H9 (cell line): ENCODE results near the gene CCDC69. TPM values are rescaled to one million over a fixed set of nuclear protein-coding genes. Genes with fewer than 3 reads are reported as not detected.
"Not testable (repeated sequence)": the region's sequence is repeated elsewhere in the genome, so short reads cannot be mapped to it uniquely, and the experiment has no call there.

Experiments used
- DNase-seq: peaks from one replicate; pipeline ENCODE4 v3.0.0-alpha.2; 2017
- H2AFZ ChIP-seq: one replicate; pipeline ENCODE4 v1.6.1; 2013; ENCODE audit warnings: mild to moderate bottlenecking, low read length, control low read depth, moderate library complexity
- H2AK5ac ChIP-seq: 2 replicates; pipeline ENCODE4 v1.6.1; 2013; ENCODE audit warnings: low read length, control low read depth, mixed read lengths; ENCODE audit not compliant: insufficient read length
- H2BK120ac ChIP-seq: one replicate; pipeline ENCODE4 v1.6.1; 2013; ENCODE audit warnings: low read depth, mild to moderate bottlenecking, low read length, control low read depth, inconsistent platforms; ENCODE audit not compliant: poor library complexity, severe bottlenecking
- H2BK12ac ChIP-seq: 2 replicates; pipeline ENCODE4 v1.6.1; 2013; ENCODE audit warnings: low read length, control low read depth, mixed read lengths, low read depth; ENCODE audit not compliant: insufficient read length
- H2BK15ac ChIP-seq: 2 replicates; pipeline ENCODE4 v1.6.1; 2013; ENCODE audit warnings: low read depth, low read length, control low read depth
- H2BK20ac ChIP-seq: one replicate; pipeline ENCODE4 v1.6.1; 2013; ENCODE audit warnings: low read depth, mild to moderate bottlenecking, low read length, control low read depth, inconsistent platforms; ENCODE audit not compliant: poor library complexity, severe bottlenecking
- H2BK5ac ChIP-seq: 2 replicates; pipeline ENCODE4 v1.6.1; 2013; ENCODE audit warnings: low read length, control low read depth, mixed read lengths; ENCODE audit not compliant: insufficient read length
- H3K14ac ChIP-seq: 2 replicates; pipeline ENCODE4 v1.6.1; 2013; ENCODE audit warnings: low read length, control low read depth; ENCODE audit not compliant: insufficient read depth
- H3K18ac ChIP-seq: 2 replicates; pipeline ENCODE4 v1.6.1; 2013; ENCODE audit warnings: low read depth, mild to moderate bottlenecking, mixed read lengths, low read length, control low read depth; ENCODE audit not compliant: insufficient read length
- H3K23ac ChIP-seq: 2 replicates; pipeline ENCODE4 v1.6.1; 2013; ENCODE audit warnings: low read length, control low read depth, mixed read lengths, low read depth; ENCODE audit not compliant: insufficient read length
- H3K23me2 ChIP-seq: 2 replicates; pipeline ENCODE4 v1.6.1; 2013; ENCODE audit warnings: low read depth, mild to moderate bottlenecking, mixed read lengths, low read length, control low read depth; ENCODE audit not compliant: insufficient read length, poor library complexity, severe bottlenecking
- H3K27ac ChIP-seq: 2 replicates; pipeline ENCODE4 v1.5.1; 2013; ENCODE audit warnings: low read length, control low read depth, mixed read lengths, low read depth; ENCODE audit not compliant: insufficient read length
- H3K27me3 ChIP-seq: 2 replicates; pipeline ENCODE4 v1.6.1; 2013; ENCODE audit warnings: low read length, control low read depth, inconsistent platforms; ENCODE audit not compliant: insufficient read depth
- H3K4ac ChIP-seq: 2 replicates; pipeline ENCODE4 v1.6.1; 2013; ENCODE audit warnings: low read depth, mild to moderate bottlenecking, control low read depth, inconsistent platforms, low read length, moderate library complexity
- H3K4me1 ChIP-seq: 2 replicates; pipeline ENCODE4 v1.6.1; 2013; ENCODE audit warnings: low read length, control low read depth, inconsistent platforms; ENCODE audit not compliant: insufficient read depth
- H3K4me2 ChIP-seq: 2 replicates; pipeline ENCODE4 v1.6.1; 2013; ENCODE audit warnings: low read length, control low read depth, mixed read lengths; ENCODE audit not compliant: insufficient read length, insufficient read depth
- H3K56ac ChIP-seq: 2 replicates; pipeline ENCODE4 v1.6.1; 2013; ENCODE audit warnings: low read depth, mild to moderate bottlenecking, mixed read lengths, low read length, control low read depth; ENCODE audit not compliant: insufficient read length
- H3K79me1 ChIP-seq: 2 replicates; pipeline ENCODE4 v1.6.1; 2013; ENCODE audit warnings: low read depth, mild to moderate bottlenecking, moderate library complexity, low read length, control low read depth, inconsistent platforms; ENCODE audit not compliant: insufficient read depth, poor library complexity, severe bottlenecking
- H3K79me2 ChIP-seq: 2 replicates; pipeline ENCODE4 v1.6.1; 2013; ENCODE audit warnings: low read length, control low read depth, inconsistent platforms; ENCODE audit not compliant: insufficient read depth
- H3K9ac ChIP-seq: 2 replicates; pipeline ENCODE4 v1.6.1; 2013; ENCODE audit warnings: low read length, control low read depth, mixed read lengths; ENCODE audit not compliant: insufficient read length; ENCODE audit errors: extremely low read depth
- H3K9me3 ChIP-seq: one replicate; pipeline ENCODE4 v1.6.1; 2013; ENCODE audit warnings: low read depth, low read length, inconsistent platforms; ENCODE audit not compliant: control insufficient read depth
- H3T11ph ChIP-seq: one replicate; pipeline ENCODE4 v1.6.1; 2013; ENCODE audit warnings: mild to moderate bottlenecking, low read length, control low read depth, inconsistent platforms
- H4K20me1 ChIP-seq: one replicate; pipeline ENCODE4 v1.6.1; 2013; ENCODE audit not compliant: control insufficient read depth, insufficient read length, insufficient read depth
- H4K5ac ChIP-seq: 2 replicates; pipeline ENCODE4 v1.6.1; 2013; ENCODE audit warnings: low read depth, mild to moderate bottlenecking, mixed read lengths, low read length, control low read depth; ENCODE audit not compliant: insufficient read length
- H4K8ac ChIP-seq: replicated peaks from 2 replicates; pipeline ENCODE4 v1.6.1; 2013; ENCODE audit warnings: low read length, control low read depth, mixed read lengths, low read depth; ENCODE audit not compliant: insufficient read length
- H4K91ac ChIP-seq: 2 replicates; pipeline ENCODE4 v1.6.1; 2013; ENCODE audit warnings: low read depth, mild to moderate bottlenecking, moderate library complexity, mixed read lengths, low read length, control low read depth; ENCODE audit not compliant: insufficient read length
- H3K27ac Mint-ChIP-seq, 3 experiments: 2 replicates in 2 of 3; 3 replicates in 1 of 3; pipeline ENCODE4 v1.8.0; 2020 to 2021; ENCODE audit warnings: mixed read lengths in 3 of 3, mild to moderate bottlenecking in 1 of 3, moderate library complexity in 1 of 3
- H3K27me3 Mint-ChIP-seq: 2 replicates; pipeline ENCODE4 v1.8.0; 2021; ENCODE audit warnings: low read depth, mild to moderate bottlenecking, moderate library complexity, mixed read lengths
- H3K36me3 Mint-ChIP-seq, 3 experiments: 2 replicates in 2 of 3; 3 replicates in 1 of 3; pipeline ENCODE4 v1.8.0; 2020 to 2021; ENCODE audit warnings: low read depth in 3 of 3, mixed read lengths in 3 of 3; ENCODE audit not compliant: insufficient read depth in 1 of 3
- H3K4me1 Mint-ChIP-seq, 2 experiments: 2 replicates each; pipeline ENCODE4 v1.8.0; 2020; ENCODE audit warnings: mixed read lengths in 2 of 2
- H3K4me3 Mint-ChIP-seq, 2 experiments: 2 replicates in 1 of 2; 3 replicates in 1 of 2; pipeline ENCODE4 v1.8.0; 2020 to 2021; ENCODE audit warnings: mild to moderate bottlenecking in 2 of 2, mixed read lengths in 2 of 2, moderate library complexity in 1 of 2
- H3K9me3 Mint-ChIP-seq, 2 experiments: 2 replicates in 1 of 2; 3 replicates in 1 of 2; pipeline ENCODE4 v1.8.0; 2020; ENCODE audit warnings: mild to moderate bottlenecking in 2 of 2, mixed read lengths in 2 of 2, moderate library complexity in 1 of 2
- WGBS: extraction: QIAGEN DNeasy Blood & Tissue Kit; methylation state at CpG from one replicate; pipeline ENCODE4 v1.1.7; 2013; ENCODE audit warnings: missing lambda C conversion rate, low lambda C conversion rate, mixed read lengths; ENCODE audit not compliant: insufficient read length; ENCODE audit errors: extremely low coverage; 5-methylcytosine and 5-hydroxymethylcytosine counted together
- total RNA-seq: library from RNA; stranded (reverse); gene quantifications from 2 replicates; pipeline ENCODE4 v1.2.1, GENCODE V29; 2021
- TF ChIP-seq, protein P1 (sequence below): fragments of 200-600 bp; sonication (generic); conservative IDR thresholded peaks from 3 replicates; pipeline ENCODE4 v1.8.0; 2021; ENCODE audit warnings: antibody characterized with exemption, mild to moderate bottlenecking

The CCDC69 gene
- total RNA-seq, 1 experiment from 2014 or later: 5.3 TPM

DNA sequence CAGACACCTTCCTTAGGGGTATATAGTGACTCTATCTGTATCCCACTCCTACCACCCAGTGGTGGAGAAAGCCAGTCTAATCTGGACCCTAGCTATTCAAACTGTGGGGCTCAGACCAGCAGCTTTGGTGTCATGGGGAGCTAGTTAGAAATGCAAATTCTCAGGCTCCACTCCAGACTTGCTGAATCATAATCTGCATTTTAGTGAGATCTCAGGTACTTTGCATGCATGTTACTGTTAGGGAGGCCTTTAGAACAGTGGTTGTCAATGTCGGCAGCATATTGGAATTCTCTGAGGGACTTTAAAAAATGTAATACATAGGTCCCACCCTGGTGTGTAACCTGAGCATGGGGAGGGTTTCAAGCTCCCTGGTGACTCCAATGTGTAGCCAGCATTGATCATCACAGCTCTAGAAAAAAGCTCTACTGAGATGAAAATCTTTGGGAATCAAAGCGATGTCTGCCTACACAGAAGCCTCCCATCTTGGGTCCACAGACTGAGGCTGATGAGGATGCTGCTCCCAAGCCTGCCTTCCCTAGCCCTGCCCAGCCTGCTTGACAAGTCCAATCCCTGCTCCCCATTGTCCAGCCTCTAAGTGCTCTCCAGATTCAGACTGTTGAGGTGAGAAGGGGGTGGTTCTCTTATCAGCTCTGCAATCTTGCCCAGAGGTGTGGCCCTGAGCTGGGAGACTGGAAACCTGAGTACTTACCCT, 17.2 kb upstream of the CCDC69 start:
- Histone ChIP-seq H2BK20ac (no peak overlapping the region), H2AFZ (no peak overlapping the region), H4K8ac (no peak overlapping the region), H3K27ac (no peak overlapping the region), H3K18ac (no peak overlapping the region), H2BK12ac (no peak overlapping the region), H3K4me2 (no peak overlapping the region), H3K14ac (no peak overlapping the region), H3K4ac (no peak overlapping the region), H3K9ac (no peak overlapping the region), H3K23me2 (no peaks in the 10 kb centered on the region), H3K4me1 (peaks cover 2% of the 10 kb centered on the region; the same call in 1 of the 2 replicates), H4K20me1 (no peaks in the 10 kb centered on the region), H3T11ph (no peak overlapping the region), H4K5ac (no peak overlapping the region), H2BK15ac (no peak overlapping the region), H3K23ac (no peak overlapping the region), H2BK5ac (no peak overlapping the region), H3K79me2 (no peaks in the 10 kb centered on the region), H3K9me3 (no peaks in the 10 kb centered on the region), H2AK5ac (no peak overlapping the region), H3K79me1 (no peaks in the 10 kb centered on the region), H3K27me3 (no peaks in the 10 kb centered on the region), H3K56ac (no peak overlapping the region), H2BK120ac (no peak overlapping the region), H4K91ac (no peak overlapping the region)
- Mint-ChIP-seq H3K27ac (peak overlapping the region in 2 of 3 experiments; percentile 32 to 83; a peak in 3 of 7 replicates), H3K4me1 (peaks cover 18 to 32% of the 10 kb centered on the region in 2 experiments), H3K9me3 (peaks cover 6% of the 10 kb centered on the region in 2 experiments; a peak in 3 of 5 replicates), H3K4me3 (no peak overlapping the region), H3K36me3 (peaks cover 0 to 6% (median 0%) of the 10 kb centered on the region in 3 experiments; a peak in 1 of 7 replicates), H3K27me3 (peaks cover 5% of the 10 kb centered on the region)
- WGBS: no CpG with 5 or more reads among the region's 2 CpGs
- DNase-seq: no peak
- TF ChIP-seq, protein P1, sequence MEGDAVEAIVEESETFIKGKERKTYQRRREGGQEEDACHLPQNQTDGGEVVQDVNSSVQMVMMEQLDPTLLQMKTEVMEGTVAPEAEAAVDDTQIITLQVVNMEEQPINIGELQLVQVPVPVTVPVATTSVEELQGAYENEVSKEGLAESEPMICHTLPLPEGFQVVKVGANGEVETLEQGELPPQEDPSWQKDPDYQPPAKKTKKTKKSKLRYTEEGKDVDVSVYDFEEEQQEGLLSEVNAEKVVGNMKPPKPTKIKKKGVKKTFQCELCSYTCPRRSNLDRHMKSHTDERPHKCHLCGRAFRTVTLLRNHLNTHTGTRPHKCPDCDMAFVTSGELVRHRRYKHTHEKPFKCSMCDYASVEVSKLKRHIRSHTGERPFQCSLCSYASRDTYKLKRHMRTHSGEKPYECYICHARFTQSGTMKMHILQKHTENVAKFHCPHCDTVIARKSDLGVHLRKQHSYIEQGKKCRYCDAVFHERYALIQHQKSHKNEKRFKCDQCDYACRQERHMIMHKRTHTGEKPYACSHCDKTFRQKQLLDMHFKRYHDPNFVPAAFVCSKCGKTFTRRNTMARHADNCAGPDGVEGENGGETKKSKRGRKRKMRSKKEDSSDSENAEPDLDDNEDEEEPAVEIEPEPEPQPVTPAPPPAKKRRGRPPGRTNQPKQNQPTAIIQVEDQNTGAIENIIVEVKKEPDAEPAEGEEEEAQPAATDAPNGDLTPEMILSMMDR: no peak

GRCh38 chr5:151240268-151240835, 16.5 kb upstream of the CCDC69 start:
- H3K56ac ChIP-seq, H3T11ph ChIP-seq, H3K9me3 ChIP-seq, H4K91ac ChIP-seq, H3K23ac ChIP-seq, H3K27me3 ChIP-seq, H3K27ac Mint-ChIP-seq, H3K18ac ChIP-seq, H4K20me1 ChIP-seq, H4K5ac ChIP-seq, H3K14ac ChIP-seq, H2BK120ac ChIP-seq, H3K79me2 ChIP-seq, H3K9ac ChIP-seq, H3K27me3 Mint-ChIP-seq, H4K8ac ChIP-seq, H3K79me1 ChIP-seq, H3K9me3 Mint-ChIP-seq, H3K23me2 ChIP-seq, H3K36me3 Mint-ChIP-seq, H3K4me2 ChIP-seq, H2AK5ac ChIP-seq, DNase-seq, H2BK12ac ChIP-seq, H3K4me3 Mint-ChIP-seq, H3K4me1 ChIP-seq, H2BK5ac ChIP-seq, H3K27ac ChIP-seq, H2AFZ ChIP-seq, H2BK20ac ChIP-seq, H3K4ac ChIP-seq, H2BK15ac ChIP-seq: not testable (repeated sequence)
- peaks cover 18 to 32% of the 10 kb centered on the region in 2 experiments for H3K4me1 Mint-ChIP-seq
- WGBS: no CpG with 5 or more reads among the region's 10 CpGs
